Measurements from ENCODE around the gene TMEM61.

DNA sequence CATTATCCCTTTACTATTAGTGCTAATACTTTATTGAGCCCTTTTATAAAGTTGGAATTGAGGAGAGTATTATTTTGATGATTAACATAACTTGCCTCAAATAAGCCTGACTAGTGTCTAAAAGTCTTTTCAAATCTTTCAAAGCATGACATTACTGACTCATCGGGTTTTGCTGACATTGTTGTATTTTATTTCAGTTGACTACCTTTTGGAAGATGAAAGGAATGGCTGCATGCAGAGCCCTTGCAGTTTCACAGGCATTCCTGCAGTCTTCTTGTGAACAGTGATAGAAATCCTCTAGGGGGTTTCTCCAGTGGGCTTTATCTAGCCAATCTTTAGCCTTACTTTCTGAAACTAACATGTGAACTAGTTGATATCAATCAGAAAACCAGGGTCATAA, 43.0 kb upstream of the TMEM61 start:
- TF ChIP-seq, protein P1, sequence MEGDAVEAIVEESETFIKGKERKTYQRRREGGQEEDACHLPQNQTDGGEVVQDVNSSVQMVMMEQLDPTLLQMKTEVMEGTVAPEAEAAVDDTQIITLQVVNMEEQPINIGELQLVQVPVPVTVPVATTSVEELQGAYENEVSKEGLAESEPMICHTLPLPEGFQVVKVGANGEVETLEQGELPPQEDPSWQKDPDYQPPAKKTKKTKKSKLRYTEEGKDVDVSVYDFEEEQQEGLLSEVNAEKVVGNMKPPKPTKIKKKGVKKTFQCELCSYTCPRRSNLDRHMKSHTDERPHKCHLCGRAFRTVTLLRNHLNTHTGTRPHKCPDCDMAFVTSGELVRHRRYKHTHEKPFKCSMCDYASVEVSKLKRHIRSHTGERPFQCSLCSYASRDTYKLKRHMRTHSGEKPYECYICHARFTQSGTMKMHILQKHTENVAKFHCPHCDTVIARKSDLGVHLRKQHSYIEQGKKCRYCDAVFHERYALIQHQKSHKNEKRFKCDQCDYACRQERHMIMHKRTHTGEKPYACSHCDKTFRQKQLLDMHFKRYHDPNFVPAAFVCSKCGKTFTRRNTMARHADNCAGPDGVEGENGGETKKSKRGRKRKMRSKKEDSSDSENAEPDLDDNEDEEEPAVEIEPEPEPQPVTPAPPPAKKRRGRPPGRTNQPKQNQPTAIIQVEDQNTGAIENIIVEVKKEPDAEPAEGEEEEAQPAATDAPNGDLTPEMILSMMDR (IDR thresholded peaks at IDR 0.05): no peak
- no peak for TF ChIP-seq POLR2A (IDR thresholded peaks at IDR 0.05)
